ENCODE measurements around the gene GALR2.

- TF ChIP-seq CTCF (IDR thresholded peaks at IDR 0.05) (no peak), POLR2A (IDR thresholded peaks at IDR 0.05) (no peak), POLR2AphosphoS5 (IDR thresholded peaks at IDR 0.05) (no peak)
Measured at GRCh38 chr17:76107509-76107908, 32.9 kb downstream of the GALR2 start.
